Eye (tissue), 1 donor: ENCODE data around the gene EID2.

ENCODE experiments used
- DNase-seq: peaks from one replicate; pipeline ENCODE4 v3.0.0-alpha.2; 2015

EID2 gene

DNA sequence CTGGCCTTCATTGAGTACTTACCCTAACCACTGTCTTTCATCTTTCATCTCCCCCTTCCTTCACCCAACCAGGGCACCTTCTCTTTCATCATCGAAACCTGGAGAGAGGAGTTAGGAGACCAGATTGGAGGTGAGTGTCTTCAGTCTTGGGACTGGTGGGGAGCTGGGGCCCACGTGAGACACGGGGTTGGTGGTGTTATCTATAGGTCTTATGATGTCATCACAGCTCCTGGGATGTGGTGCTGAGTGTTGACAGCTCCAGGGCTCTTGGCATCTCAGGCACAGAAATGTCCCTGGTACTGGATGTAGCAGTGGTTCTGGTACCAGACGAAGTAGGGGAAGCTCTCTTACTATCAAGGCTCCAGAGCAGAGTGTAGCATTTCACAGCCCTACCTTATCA, 39.4 kb downstream of the EID2 start:
- DNase-seq: no peak

- DNase-seq: no peak
Observed at GRCh38 chr19:39499932-39500331, 40.0 kb downstream of the EID2 start.

GRCh38 chr19:39498798-39499642, 40.9 kb downstream of the EID2 start, which contains the start of gene DLL3:
TSS of gene DLL3 (plus strand) at chr19:39498947. CDS start at chr19:39498975, 28 bp downstream.
- DNase-seq: peak; percentile 71

- DNase-seq: peak; percentile 91
Observed at GRCh38 chr19:39497996-39498797, 41.8 kb downstream of the EID2 start.

- no peak for DNase-seq
Observed at GRCh38 chr19:39497701-39497995, 42.3 kb downstream of the EID2 start.

DNA sequence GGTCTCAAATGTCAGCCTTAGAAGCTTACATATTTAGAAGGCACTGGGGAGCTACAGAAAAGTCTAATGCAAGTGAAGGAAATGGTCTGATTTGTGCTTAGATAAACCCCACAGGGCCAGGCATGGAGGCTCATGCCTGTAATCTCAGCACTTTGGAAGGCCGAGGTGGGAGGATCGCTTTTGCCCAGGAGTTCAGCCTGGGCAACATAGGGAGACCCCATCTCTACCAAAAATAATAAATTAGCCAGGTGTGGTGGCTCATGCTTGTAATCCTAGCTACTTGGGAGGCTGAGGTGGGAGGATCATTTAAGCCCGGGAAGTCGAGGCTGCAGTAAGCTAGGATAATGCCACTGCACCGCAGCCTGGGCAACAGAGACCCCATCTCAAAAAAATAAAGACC, 43.9 kb downstream of the EID2 start:
- DNase-seq: no peak

GRCh38 chr19:39494661-39495060, 45.3 kb downstream of the EID2 start:
- DNase-seq: no peak

DNA sequence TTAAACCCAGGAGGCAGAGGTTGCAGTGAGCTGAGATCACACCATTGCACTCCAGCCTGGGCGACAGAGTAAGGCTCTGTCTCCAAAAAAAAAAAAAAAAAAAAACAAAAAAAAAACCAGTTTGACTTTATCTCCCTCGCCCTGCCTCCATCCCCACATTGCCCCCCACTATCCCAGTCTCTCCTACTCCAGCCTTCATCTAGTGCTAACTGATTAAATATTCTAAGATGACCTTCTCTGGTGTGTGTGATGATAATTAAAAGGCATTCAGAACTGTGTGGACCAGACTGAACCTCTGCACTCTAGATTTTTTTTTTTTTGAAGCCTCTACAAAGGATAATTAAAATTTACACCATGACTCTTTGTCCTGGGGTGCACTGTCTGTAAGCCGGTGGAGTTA, 47.2 kb downstream of the EID2 start:
- DNase-seq: no peak

- no peak for DNase-seq
Observed at GRCh38 chr19:39492225-39492624, 47.7 kb downstream of the EID2 start.

GRCh38 chr19:39489756-39490155, 50.2 kb downstream of the EID2 start:
- DNase-seq: no peak
